Gastrocnemius medialis (tissue), 4 donors: ENCODE results near the gene MCF2L2.

Experiments
- POLR2A ChIP-seq, 2 donors: fragments of 450-650 bp; IDR thresholded peaks; one replicate each; pipeline ENCODE4 v1.6.1; 2017; ENCODE audit warnings: antibody characterized with exemption in 2 of 2, mild to moderate bottlenecking in 2 of 2, moderate library complexity in 2 of 2
- TF ChIP-seq, protein P1 (sequence below), 5 experiments: fragments of 450-650 bp in 3 of 5; fragments of 200-600 bp in 2 of 5; sonication (generic) in 2 of 5; IDR thresholded peaks in 4 of 5; conservative IDR thresholded peaks in 1 of 5; 1 replicate in 4 of 5; 2 replicates in 1 of 5; pipeline ENCODE4 v1.5.1; 2016 to 2019; ENCODE audit warnings: antibody characterized with exemption in 5 of 5, mild to moderate bottlenecking in 3 of 5, moderate library complexity in 3 of 5

DNA sequence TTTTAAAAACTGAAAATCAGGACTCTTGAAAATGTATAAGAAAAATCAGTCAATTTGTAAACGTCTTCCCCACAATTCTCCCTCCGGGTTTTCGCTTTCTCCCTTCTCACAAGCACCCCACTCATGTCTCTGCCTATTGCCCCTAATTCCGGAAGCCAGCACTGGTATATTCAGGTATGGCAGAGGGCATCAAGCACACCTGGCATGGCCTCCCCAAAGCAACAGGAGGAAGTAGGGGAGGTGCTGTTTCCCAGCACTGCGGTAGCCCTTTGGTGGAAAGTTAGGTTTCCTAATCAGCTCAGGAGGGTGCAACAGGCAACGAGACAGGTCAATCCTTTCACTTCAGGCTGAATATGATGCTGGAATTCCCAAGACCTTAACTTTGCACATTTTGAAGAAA lies 296.0 kb downstream of the MCF2L2 start:
- TF ChIP-seq, protein P1, sequence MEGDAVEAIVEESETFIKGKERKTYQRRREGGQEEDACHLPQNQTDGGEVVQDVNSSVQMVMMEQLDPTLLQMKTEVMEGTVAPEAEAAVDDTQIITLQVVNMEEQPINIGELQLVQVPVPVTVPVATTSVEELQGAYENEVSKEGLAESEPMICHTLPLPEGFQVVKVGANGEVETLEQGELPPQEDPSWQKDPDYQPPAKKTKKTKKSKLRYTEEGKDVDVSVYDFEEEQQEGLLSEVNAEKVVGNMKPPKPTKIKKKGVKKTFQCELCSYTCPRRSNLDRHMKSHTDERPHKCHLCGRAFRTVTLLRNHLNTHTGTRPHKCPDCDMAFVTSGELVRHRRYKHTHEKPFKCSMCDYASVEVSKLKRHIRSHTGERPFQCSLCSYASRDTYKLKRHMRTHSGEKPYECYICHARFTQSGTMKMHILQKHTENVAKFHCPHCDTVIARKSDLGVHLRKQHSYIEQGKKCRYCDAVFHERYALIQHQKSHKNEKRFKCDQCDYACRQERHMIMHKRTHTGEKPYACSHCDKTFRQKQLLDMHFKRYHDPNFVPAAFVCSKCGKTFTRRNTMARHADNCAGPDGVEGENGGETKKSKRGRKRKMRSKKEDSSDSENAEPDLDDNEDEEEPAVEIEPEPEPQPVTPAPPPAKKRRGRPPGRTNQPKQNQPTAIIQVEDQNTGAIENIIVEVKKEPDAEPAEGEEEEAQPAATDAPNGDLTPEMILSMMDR (IDR thresholded peaks at IDR 0.05 in 4 of 5, conservative IDR thresholded peaks at IDR 0.05 in 1 of 5): no peak
- TF ChIP-seq POLR2A (IDR thresholded peaks at IDR 0.05): no peak
